ENCODE measurements around the gene PLXNC1.

PLXNC1 gene

DNA sequence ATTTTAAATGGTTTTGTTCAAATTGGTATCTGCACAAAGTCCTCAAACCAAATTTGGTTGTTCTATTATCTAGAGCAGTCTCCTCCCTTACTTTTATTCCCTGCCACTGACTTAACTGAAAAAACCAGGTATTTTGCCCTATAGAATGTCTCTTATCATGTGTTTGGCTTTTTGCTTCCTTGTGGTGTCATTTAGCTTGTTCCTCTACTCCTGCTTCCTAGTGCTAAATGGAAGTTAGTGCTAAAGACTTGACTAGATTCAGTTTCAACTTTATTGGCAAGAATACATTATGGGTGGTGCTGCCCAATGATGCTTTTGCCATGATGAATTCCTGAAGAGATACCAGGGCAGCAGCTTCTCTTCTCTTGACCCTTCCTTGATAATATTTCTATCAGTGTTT is 29.7 kb downstream of the PLXNC1 start:
- TF ChIP-seq CTCF (IDR thresholded peaks at IDR 0.05; ENCODE audit: insufficient read depth, low read length, poor library complexity, severe bottlenecking), result no peak
- no peak for DNase-seq (ENCODE audit: extremely low read depth, insufficient read length)
- H3K36me3 ChIP-seq (ENCODE audit: control insufficient read depth, insufficient read depth, low read length), result peaks cover 5% of the 10 kb centered on the region
- no peak overlapping the region for H3K4me3 ChIP-seq (replicated peaks; ENCODE audit: low read depth, low read length)
- H3K27me3 ChIP-seq (replicated peaks; ENCODE audit: control insufficient read depth, insufficient read depth, low read length), result no peaks in the 10 kb centered on the region

DNA sequence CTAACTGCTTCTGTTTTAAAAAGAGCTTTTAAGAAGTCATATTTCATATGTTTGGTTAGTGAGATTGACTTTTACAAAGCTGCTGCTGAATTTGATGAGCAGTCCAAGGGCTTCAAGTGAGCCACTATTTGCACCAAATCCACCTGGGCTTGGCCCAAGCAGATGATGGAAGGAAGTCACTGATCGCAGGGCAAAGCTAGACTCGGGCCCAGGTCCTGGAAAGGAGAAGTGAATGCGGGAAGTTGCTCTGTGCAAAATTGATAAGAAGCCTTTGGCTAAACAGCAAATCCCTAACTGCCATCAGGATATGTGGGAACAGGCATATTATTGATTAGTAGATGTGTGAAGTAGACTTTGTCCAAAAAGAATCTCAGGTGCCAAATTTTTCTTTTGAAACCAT is 30.5 kb downstream of the PLXNC1 start:
- H3K4me3 ChIP-seq (replicated peaks; ENCODE audit: low read depth, low read length), result no peak overlapping the region
- TF ChIP-seq CTCF (IDR thresholded peaks at IDR 0.05; ENCODE audit: insufficient read depth, low read length, poor library complexity, severe bottlenecking), result no peak
- no peak for DNase-seq (ENCODE audit: extremely low read depth, insufficient read length)

GRCh38 chr12:94179723-94180122 is 31.3 kb downstream of the PLXNC1 start:
- Histone ChIP-seq H3K4me3 (replicated peaks; ENCODE audit: low read depth, low read length) (no peak overlapping the region), H3K36me3 (ENCODE audit: control insufficient read depth, insufficient read depth, low read length) (peaks cover 5% of the 10 kb centered on the region), H3K27me3 (replicated peaks; ENCODE audit: control insufficient read depth, insufficient read depth, low read length) (no peaks in the 10 kb centered on the region)
- no peak for DNase-seq (ENCODE audit: extremely low read depth, insufficient read length)
- no peak for TF ChIP-seq CTCF (IDR thresholded peaks at IDR 0.05; ENCODE audit: insufficient read depth, low read length, poor library complexity, severe bottlenecking)

More for the DNA sequence above, 30.5 kb downstream of the PLXNC1 start:
- Histone ChIP-seq H3K27me3 (replicated peaks; ENCODE audit: control insufficient read depth, insufficient read depth, low read length) (no peaks in the 10 kb centered on the region), H3K36me3 (ENCODE audit: control insufficient read depth, insufficient read depth, low read length) (peaks cover 5% of the 10 kb centered on the region)

DNA sequence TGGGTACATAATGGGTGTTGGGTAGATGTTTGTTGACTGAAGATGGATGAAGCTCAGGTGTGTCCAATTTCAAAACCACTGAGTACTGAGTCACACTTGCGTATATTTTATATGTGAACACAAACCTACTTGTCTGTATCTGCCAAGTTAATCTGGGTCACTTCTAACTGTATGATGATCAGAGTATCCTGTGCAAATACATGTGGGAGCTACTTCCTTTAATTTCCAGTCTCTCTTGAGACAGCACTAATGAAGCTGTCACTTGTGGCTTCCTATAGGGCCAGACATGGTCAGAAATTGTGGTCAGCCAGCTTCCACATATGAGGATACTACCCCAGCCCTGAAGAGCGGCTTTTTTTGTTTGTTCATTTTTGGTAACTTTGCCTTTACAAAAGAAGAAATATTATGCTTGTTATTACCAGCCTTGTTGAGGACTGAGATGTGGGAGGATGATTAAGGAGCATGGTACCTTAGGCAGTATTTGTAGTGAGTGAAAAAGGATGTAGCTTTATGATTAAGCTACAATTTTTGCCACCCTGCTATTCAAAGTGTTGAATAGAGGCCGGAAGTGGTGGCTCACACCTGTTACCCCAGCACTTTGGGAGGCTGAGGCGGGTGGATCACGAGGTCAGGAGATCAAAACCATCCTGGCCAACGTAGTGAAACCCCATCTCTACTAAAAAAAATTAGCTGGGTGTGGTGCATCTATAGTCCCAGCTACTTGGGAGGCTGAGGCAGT is 32.4 kb downstream of the PLXNC1 start:
- no peak for DNase-seq (ENCODE audit: extremely low read depth, insufficient read length)
- peaks cover 8% of the 10 kb centered on the region for H3K36me3 ChIP-seq (ENCODE audit: control insufficient read depth, insufficient read depth, low read length)
- no peak for TF ChIP-seq CTCF (IDR thresholded peaks at IDR 0.05; ENCODE audit: insufficient read depth, low read length, poor library complexity, severe bottlenecking)
- H3K4me3 ChIP-seq (replicated peaks; ENCODE audit: low read depth, low read length), result no peak overlapping the region
- no peaks in the 10 kb centered on the region for H3K27me3 ChIP-seq (replicated peaks; ENCODE audit: control insufficient read depth, insufficient read depth, low read length)

GRCh38 chr12:94182986-94183707 is 34.8 kb downstream of the PLXNC1 start:
- no peak overlapping the region for H3K4me3 ChIP-seq (replicated peaks; ENCODE audit: low read depth, low read length)
- peaks cover 9% of the 10 kb centered on the region for H3K36me3 ChIP-seq (ENCODE audit: control insufficient read depth, insufficient read depth, low read length)
- TF ChIP-seq CTCF (IDR thresholded peaks at IDR 0.05; ENCODE audit: insufficient read depth, low read length, poor library complexity, severe bottlenecking), result no peak
- DNase-seq (ENCODE audit: extremely low read depth, insufficient read length), result no peak
- H3K27me3 ChIP-seq (replicated peaks; ENCODE audit: control insufficient read depth, insufficient read depth, low read length), result no peaks in the 10 kb centered on the region

All from GM06990 (cell line).